Measurements from ENCODE around the gene TCERG1L.
"Not testable (repeated sequence)": the region's sequence is repeated elsewhere in the genome, so short reads cannot be mapped to it uniquely, and the experiment has no call there.

The TCERG1L gene

GRCh38 chr10:131165092-131165491 is 146.4 kb downstream of the TCERG1L start:
- DNase-seq (ENCODE audit: low read depth in 2 of 2) = no peak

DNA sequence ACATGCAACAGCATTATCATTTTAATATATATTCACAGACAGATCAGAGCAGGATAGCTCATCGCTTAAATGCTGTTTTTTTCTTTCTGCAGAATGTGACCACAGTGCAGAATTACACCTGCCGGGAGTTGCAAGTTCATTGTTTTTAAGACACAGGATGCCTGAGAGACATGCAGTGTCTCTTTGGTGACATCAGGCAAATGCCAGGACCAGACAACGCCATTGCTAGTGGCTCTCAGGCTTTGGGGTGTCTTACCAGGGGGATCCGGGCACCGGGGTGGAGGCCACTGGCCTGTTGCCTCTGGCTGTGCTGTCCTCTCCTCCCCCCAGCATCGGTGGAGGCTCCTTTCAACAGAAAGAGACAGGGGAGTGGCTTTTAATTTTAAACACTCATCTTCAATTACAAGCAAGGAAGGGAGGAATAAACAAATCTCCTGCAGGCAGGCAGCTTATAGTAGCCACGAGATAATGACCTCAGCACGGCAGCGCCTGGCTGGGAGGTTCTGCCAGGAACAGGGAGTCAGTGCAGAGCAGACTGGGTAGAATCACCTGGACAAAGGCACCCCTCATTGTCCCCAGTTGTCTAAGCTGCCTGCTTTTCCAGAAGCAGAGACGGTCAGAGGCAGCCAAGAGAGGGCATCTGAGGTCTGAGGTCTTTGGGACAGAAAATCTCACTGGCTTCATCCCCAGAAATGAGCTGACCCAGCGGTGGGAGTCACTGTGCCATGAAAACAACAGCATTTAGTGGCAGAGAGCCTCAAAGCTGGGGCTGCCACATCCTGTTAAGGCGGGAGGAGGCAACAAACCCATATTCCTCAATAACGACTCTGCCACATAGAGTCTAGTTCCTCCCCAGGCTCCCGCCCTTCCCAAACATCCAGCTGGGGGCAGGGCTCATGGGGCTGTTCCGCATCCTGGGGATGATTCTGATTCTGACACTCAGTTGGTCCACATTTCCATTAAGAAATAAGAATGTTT is 148.4 kb downstream of the TCERG1L start:
- no peak for DNase-seq (ENCODE audit: low read depth in 2 of 2)

DNA sequence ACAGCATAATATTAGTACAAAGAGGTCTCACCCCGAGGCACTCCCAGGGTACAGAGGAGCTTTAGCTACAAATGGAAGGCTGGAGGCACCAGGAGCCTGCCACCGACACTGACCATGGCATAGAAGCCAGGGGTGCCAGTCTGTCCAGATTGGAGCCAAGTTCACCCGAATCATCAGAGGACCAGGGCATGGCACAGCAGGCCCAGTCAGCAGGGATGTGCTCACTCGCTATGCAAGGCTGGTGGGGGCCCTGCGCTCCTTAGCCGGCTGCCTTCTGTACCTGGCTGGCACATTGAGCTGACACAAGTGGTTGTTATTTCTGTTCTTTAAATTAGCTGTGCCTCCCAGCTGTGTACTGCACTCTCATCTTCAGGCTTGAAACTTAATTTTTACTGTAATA is 149.3 kb downstream of the TCERG1L start:
- no peak for DNase-seq (ENCODE audit: low read depth in 2 of 2)

DNA sequence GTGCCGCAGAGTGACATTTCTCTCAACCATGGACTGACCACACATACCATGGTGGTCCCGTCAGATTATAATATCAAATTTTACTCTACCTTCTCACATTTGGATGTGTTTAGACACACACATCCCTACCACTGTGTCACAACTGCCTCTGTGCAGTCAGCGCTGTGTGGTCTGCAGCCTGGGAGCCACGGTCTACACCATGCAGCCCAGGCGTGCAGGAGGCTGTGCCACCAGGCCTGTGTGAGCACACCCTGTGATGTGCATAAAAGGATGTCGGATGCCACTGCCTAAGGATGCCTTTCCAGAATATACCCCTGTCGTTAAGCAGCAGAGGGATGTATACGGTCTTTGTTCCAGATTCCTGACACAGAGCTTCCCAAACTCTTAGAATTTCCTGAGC is 150.4 kb downstream of the TCERG1L start:
- DNase-seq (ENCODE audit: low read depth in 2 of 2) = no peak

- no peak for DNase-seq (ENCODE audit: low read depth in 2 of 2)
Observed at GRCh38 chr10:131160219-131160875, 151.2 kb downstream of the TCERG1L start.

DNA sequence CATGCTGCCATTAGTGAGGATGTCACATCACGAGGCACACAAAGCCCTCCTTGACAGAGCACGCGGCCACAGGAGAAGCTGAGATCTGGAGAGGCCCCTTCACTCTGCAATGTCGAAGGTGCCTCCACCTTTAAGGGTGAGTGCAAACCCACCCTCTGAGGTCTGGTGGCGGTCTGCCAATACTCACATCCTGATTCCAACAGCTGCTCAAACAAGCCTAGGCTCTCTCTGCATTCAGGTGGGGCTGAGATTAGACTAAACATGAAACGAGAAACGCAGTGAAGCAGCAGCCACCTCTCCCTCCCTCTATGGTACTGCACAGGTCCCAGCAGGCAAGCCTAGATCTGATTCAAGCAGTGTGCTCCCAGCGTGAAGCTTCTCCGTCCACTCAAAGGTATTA is 151.8 kb downstream of the TCERG1L start:
- DNase-seq (ENCODE audit: low read depth in 2 of 2) = no peak

- no peak for DNase-seq (ENCODE audit: low read depth in 2 of 2)
Observed at GRCh38 chr10:131158695-131159094, 152.8 kb downstream of the TCERG1L start.

- no peak for DNase-seq (ENCODE audit: low read depth in 2 of 2)
Observed at GRCh38 chr10:131157899-131158298, 153.6 kb downstream of the TCERG1L start.

DNA sequence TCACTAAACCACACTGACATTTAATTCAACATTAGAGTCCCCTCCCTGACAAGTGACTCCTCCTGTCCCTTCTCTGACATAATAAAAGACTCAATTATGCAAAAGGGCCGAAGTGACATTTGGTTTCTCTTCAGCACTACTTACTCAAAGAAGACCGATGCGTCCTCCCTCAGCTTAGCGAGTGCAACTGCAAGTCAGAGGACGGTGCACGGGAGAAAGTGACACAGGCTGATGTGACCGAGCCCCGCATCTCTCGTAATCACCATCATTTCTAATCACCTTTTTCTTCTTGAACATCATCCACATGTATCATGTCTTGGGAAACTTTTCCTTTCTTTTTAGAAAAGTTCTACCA is 155.7 kb downstream of the TCERG1L start:
- no peak for DNase-seq (ENCODE audit: low read depth in 2 of 2)

DNA sequence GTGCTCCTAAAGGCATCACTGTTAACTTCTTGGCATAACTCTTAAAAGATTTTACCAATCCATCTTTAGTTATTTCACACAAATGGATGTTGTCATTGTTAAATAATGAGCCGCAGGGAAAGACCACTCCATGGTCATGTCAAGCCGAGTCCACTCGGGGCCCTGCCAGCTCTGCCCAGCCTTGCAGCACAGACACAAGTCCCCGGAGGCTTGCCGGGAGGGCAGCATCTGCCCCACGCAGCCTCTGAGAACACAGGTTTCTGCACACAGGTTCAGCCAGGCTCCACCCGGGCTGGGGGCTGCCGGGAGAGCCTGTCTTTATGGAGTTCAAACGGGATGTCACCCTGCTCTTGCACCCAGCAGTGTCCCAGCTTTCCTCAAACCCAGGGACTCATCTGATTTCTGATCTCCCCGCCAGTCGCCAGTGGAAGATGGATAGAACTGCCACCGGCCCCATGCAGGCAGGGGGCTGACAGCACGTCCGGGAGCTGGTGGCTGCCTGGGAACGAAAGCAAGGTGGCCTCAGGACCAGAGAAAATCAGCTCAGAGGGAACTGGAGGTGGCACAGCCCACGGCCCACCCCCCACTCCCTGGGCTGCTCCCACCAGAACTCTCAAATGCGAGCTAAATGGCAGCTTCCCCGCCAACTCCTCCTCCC is 156.2 kb downstream of the TCERG1L start:
- no peak for DNase-seq (ENCODE audit: low read depth in 2 of 2)

- no peak for DNase-seq (ENCODE audit: low read depth in 2 of 2)
Observed at GRCh38 chr10:131154306-131155025, 157.1 kb downstream of the TCERG1L start.

DNA sequence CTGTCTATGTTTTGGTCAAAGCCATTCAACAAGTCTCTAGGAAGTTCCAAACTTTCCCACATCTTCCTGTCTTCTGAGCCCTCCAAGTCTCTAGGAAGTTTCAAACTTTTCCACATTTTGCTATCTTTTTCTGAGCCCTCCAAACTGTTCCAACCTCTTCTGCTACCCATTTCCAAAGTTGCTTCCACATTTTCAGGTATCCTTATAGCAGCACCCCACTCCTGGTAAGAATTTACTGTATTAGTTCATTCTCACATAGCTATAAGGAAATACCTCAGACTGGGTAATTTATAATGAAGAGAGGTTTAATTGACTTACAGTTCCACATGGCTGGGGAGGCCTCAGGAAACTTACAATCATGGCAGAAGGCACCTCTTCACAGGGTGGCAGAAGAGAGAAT is 159.1 kb downstream of the TCERG1L start:
- not testable (repeated sequence) for DNase-seq (ENCODE audit: low read depth in 2 of 2)

DNA sequence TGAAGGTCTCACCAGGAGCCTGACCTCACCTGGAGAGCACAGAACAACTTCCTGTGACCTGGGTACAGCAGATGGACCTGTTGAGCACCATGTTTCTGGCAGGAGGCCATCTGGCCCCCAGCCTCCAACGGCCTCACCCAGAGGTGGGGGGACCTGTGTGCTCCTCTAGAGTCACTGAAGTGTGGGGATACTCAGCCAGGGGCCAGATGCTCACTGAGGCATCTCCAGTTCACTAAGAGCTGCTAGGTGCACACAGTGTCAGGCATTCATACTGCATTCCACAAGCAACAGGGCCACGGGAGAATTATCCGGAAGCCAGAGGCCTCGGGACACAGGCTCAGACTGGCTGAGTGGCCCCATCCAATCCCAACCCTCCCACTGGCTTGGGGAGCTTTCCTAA is 161.4 kb downstream of the TCERG1L start:
- DNase-seq (ENCODE audit: low read depth in 2 of 2) = no peak

DNA sequence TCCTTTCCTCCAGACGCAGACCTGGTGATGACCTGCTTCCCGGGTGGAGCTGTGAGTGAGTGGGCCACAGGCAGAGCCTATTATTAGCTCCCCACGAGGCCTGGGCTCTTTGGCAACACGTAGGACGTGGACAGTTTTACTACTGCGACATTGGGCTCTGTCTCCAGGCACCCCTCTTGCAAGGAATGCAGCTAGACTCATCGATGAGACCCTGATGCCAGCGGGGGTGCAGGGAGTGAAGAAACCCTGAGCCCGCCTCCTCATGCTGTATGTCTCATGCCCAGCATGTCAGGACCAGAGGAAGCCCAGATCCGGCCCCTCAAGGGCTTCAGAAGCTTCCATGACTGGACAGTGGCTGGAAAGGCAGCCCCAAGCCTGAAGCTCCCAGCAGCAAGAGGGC is 161.9 kb downstream of the TCERG1L start:
- no peak for DNase-seq (ENCODE audit: low read depth in 2 of 2)

GRCh38 chr10:131149111-131149510 is 162.4 kb downstream of the TCERG1L start:
- no peak for DNase-seq (ENCODE audit: low read depth in 2 of 2)

GRCh38 chr10:131148270-131148669 is 163.3 kb downstream of the TCERG1L start:
- no peak for DNase-seq (ENCODE audit: low read depth in 2 of 2)

DNA sequence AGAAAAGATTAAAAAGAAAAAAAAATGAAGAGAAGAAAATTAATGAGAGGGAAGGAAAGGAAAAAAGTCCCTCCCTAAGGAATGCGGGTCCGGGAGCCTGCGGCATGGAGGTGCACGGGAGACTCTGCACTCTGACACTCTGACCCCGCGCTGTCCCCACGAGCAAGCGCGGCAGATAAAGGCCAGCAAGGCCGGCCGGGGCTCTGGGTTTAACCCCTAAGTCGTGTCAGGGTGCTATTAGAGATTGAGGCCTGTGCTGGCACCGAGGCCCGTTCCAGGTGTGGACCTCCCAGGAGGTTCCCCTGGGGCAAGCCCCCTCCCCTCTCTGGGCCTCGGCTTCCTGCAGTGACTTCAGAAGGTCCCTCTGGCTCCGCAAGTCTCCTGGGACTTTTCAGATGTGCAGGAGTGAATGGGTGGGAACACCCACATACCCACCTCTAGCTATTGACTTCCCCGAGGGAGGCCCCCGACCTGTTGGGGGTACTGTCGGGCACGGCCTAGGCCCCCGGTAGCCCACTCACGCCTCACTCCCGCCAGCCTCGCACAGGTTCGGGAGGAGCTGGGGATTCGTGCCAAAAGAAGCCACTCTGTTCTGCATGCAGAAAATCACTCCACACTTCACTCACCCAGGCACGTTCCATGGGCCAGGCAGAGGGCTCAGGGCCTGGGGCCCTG is 164.1 kb downstream of the TCERG1L start:
- DNase-seq (ENCODE audit: low read depth in 2 of 2) = no peak

DNA sequence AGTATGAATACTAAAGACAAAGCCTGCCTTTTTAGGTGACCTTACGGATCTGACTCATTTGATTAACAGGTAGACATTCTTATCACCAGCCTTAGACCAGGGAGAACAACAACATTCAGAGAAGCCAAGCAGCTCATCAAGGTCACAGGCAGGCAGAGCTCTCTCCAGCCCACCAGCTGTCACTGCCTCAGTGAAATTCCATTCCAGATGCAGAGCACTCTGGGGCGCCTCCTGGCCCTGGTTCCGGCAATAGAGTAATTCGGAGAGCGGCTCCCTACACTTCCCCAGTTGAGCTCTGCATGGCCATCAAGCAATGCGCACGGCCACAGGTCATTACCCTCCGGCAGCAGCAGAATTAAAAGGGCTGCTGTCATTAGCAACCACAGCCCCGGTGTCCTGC is 164.7 kb downstream of the TCERG1L start:
- DNase-seq (ENCODE audit: low read depth in 2 of 2) = no peak

DNA sequence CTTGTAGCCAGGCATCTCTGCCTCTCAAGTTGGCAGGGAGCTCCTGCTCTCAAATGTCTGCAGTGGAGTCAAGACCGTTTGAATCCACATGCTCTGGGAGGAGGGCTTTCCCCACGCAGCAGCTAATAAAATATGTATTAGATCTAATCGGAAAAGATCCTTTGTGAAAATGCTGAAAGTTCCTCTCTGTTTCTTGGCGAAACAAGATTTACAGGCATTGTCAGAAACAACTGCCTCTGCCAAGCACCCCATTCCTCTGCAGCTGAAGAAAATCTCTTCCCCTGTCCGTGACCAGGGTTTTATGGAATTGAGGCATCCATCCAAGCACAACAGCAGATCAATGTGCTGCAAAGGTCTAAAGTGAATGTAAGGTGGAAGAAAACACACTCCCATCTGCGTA is 165.8 kb downstream of the TCERG1L start:
- no peak for DNase-seq (ENCODE audit: low read depth in 2 of 2)

DNA sequence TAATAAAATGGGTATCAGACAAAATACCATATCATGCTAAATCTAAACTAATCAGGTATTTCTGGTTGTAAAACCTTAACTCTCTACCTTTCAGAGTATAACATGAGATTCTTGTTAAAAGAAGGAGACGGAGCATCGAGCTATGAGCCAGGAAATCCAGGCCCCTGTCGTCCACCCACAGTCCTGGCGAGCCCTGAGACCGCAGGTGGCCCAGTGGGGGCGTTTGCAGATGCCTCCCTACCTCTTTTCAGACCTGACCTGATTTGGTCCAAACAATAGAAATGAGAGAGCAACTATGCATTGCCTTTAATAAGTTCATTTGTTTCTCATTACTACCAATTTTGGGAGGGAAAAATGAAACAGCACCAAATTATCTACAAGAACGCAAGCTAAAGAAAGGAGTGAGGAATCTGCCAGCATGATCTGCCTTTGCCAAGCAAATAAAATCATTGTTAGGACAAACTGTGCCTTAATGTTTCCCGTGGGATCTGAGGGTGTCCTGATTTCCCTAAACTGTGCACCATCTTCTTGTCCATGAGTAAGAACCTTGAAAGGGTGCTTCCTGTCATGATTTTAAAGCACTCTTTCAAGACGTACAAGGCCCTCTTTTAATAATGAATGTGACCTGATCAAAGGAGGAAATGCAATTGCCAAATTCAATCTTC is 166.7 kb downstream of the TCERG1L start:
- no peak for DNase-seq (ENCODE audit: low read depth in 2 of 2)

GRCh38 chr10:131144196-131144595 is 167.3 kb downstream of the TCERG1L start:
- no peak for DNase-seq (ENCODE audit: low read depth in 2 of 2)

All from stimulated activated CD4-positive, alpha-beta T cell treated with anti-CD3 and anti-CD28 coated beads, Interleukin-15, amount 100 ng/mL, for 48 hours (primary cell).